GM12892 (cell line): Measurements from ENCODE around the gene ASAP3.

ENCODE experiments used
- DNase-seq: peaks from one replicate; pipeline ENCODE4 v3.0.0; 2011; ENCODE audit not compliant: insufficient read length
- FAIRE-seq: peaks from 2 replicates; lab custom pipeline; 2011; peaks lifted over from hg19 to GRCh38; lab: Jason Lieb, UNC
- POLR2A ChIP-seq: IDR thresholded peaks from 2 replicates; pipeline ENCODE4 v1.6.1; 2011; ENCODE audit warnings: low read depth, low read length, control low read depth
- POLR2AphosphoS5 ChIP-seq: IDR thresholded peaks from 2 replicates; pipeline ENCODE4 v1.6.1; 2011; ENCODE audit warnings: low read depth, low read length, control low read depth
- TAF1 ChIP-seq: IDR thresholded peaks from 2 replicates; pipeline ENCODE4 v1.6.1; 2011; ENCODE audit warnings: low read depth, mild to moderate bottlenecking, control low read depth, low read length, borderline replicate concordance

ASAP3 gene

GRCh38 chr1:23484253-23485001 is 448 bp upstream of the ASAP3 start:
- TF ChIP-seq TAF1 (no peak), POLR2AphosphoS5 (no peak), POLR2A (no peak)
- DNase-seq (peak; percentile 87), FAIRE-seq (peak; percentile 94)

GRCh38 chr1:23481904-23482303 is 2.1 kb downstream of the ASAP3 start:
- TF ChIP-seq POLR2AphosphoS5 (no peak), TAF1 (no peak), POLR2A (no peak)
- no peak for FAIRE-seq
- DNase-seq, result no peak

- TF ChIP-seq TAF1, result no peak
- no peak for TF ChIP-seq POLR2AphosphoS5
- TF ChIP-seq POLR2A, result no peak
- DNase-seq (no peak), FAIRE-seq (no peak)
Observed at GRCh38 chr1:23481026-23481597, 2.9 kb downstream of the ASAP3 start.

GRCh38 chr1:23480187-23481025 is 3.6 kb downstream of the ASAP3 start:
- no peak for FAIRE-seq
- TF ChIP-seq TAF1 (no peak), POLR2A (no peak), POLR2AphosphoS5 (no peak)
- no peak for DNase-seq

- DNase-seq, result no peak
- no peak for FAIRE-seq
- TF ChIP-seq TAF1 (no peak), POLR2AphosphoS5 (no peak)
Observed at GRCh38 chr1:23479666-23479941, 4.4 kb downstream of the ASAP3 start.

GRCh38 chr1:23478896-23479665 is 4.9 kb downstream of the ASAP3 start:
- TF ChIP-seq POLR2AphosphoS5 (no peak), POLR2A (no peak), TAF1 (no peak)
- DNase-seq (no peak), FAIRE-seq (no peak)

- no peak for FAIRE-seq
- no peak for DNase-seq
- TF ChIP-seq POLR2A (no peak), TAF1 (no peak), POLR2AphosphoS5 (no peak)
Observed at GRCh38 chr1:23477359-23478144, 6.4 kb downstream of the ASAP3 start.

- DNase-seq, result no peak
- TF ChIP-seq POLR2A (no peak), POLR2AphosphoS5 (no peak), TAF1 (no peak)
- FAIRE-seq, result no peak
Observed at GRCh38 chr1:23475641-23476040, 8.3 kb downstream of the ASAP3 start.

GRCh38 chr1:23475134-23475628 is 8.8 kb downstream of the ASAP3 start:
- TF ChIP-seq POLR2A (no peak), TAF1 (no peak), POLR2AphosphoS5 (no peak)
- DNase-seq (no peak), FAIRE-seq (no peak)

- TF ChIP-seq POLR2AphosphoS5 (no peak), POLR2A (no peak), TAF1 (no peak)
- FAIRE-seq (no peak), DNase-seq (no peak)
Observed at GRCh38 chr1:23473037-23473800, 10.8 kb downstream of the ASAP3 start.
